ENCODE measurements around the gene PRSS27. TPM values are rescaled to one million over a fixed set of nuclear protein-coding genes. Genes with fewer than 3 reads are reported as not detected.
"Not testable (repeated sequence)": the region's sequence is repeated elsewhere in the genome, so short reads cannot be mapped to it uniquely, and the experiment has no call there.

Gene PRSS27
- polyA plus RNA-seq, 1 donor (not counting 4 experiments of a cell fraction or from before 2014, with no cell fraction given): 0.20 TPM

GRCh38 chr16:2678206-2678965 is 41.6 kb downstream of the PRSS27 start:
- Histone ChIP-seq H3K79me2 (ENCODE audit: control insufficient read depth, insufficient read depth, low read length) (peaks cover 19% of the 10 kb centered on the region), H3K4me1 (ENCODE audit: control insufficient read depth, extremely low read depth, insufficient read depth, low read length) (peaks cover 16% of the 10 kb centered on the region)
- H3K4me2 ChIP-seq (ENCODE audit: control insufficient read depth, extremely low read depth, insufficient read depth, low read depth, low read length); DNase-seq (ENCODE audit: low read depth, low spot score); H3K4me3 ChIP-seq (ENCODE audit: control insufficient read depth in 2 of 3, extremely low read depth in 1 of 3, insufficient read depth in 2 of 3, low read depth in 1 of 3, low read length in 3 of 3); H4K20me1 ChIP-seq (ENCODE audit: control insufficient read depth, extremely low read depth, insufficient read depth, low read length); dilution Hi-C loops (cut with MboI; ENCODE audit: extremely low pct_ligation_motif_present, low sequenced_read_pairs); H2AFZ ChIP-seq (ENCODE audit: control insufficient read depth, low read length); H3K9me1 ChIP-seq (ENCODE audit: control insufficient read depth, extremely low read depth, insufficient read depth, low read length); H3K27ac ChIP-seq (ENCODE audit: control insufficient read depth, insufficient read depth, low read length); FAIRE-seq; H3K9ac ChIP-seq (ENCODE audit: control insufficient read depth, extremely low read depth, insufficient read depth, low read length); H3K36me3 ChIP-seq (ENCODE audit: control insufficient read depth in 2 of 2, extremely low read depth in 1 of 2, insufficient read depth in 2 of 2, low read length in 2 of 2); H3K27me3 ChIP-seq (ENCODE audit: control insufficient read depth, extremely low read depth, insufficient read depth, low read length); H3K9me3 ChIP-seq (ENCODE audit: control insufficient read depth, low read depth, low read length): not testable (repeated sequence)

GRCh38 chr16:2676937-2677336 is 43.1 kb downstream of the PRSS27 start:
- H3K9me3 ChIP-seq (ENCODE audit: control insufficient read depth, low read depth, low read length); H2AFZ ChIP-seq (ENCODE audit: control insufficient read depth, low read length); H3K4me3 ChIP-seq (ENCODE audit: control insufficient read depth in 2 of 3, extremely low read depth in 1 of 3, insufficient read depth in 2 of 3, low read depth in 1 of 3, low read length in 3 of 3); H3K36me3 ChIP-seq (ENCODE audit: control insufficient read depth in 2 of 2, extremely low read depth in 1 of 2, insufficient read depth in 2 of 2, low read length in 2 of 2); H3K27me3 ChIP-seq (ENCODE audit: control insufficient read depth, extremely low read depth, insufficient read depth, low read length); H4K20me1 ChIP-seq (ENCODE audit: control insufficient read depth, extremely low read depth, insufficient read depth, low read length); H3K9ac ChIP-seq (ENCODE audit: control insufficient read depth, extremely low read depth, insufficient read depth, low read length); H3K27ac ChIP-seq (ENCODE audit: control insufficient read depth, insufficient read depth, low read length); dilution Hi-C loops (cut with MboI; ENCODE audit: extremely low pct_ligation_motif_present, low sequenced_read_pairs); H3K9me1 ChIP-seq (ENCODE audit: control insufficient read depth, extremely low read depth, insufficient read depth, low read length); H3K4me2 ChIP-seq (ENCODE audit: control insufficient read depth, extremely low read depth, insufficient read depth, low read depth, low read length); FAIRE-seq; DNase-seq (ENCODE audit: low read depth, low spot score): not testable (repeated sequence)
- Histone ChIP-seq H3K4me1 (ENCODE audit: control insufficient read depth, extremely low read depth, insufficient read depth, low read length) (peaks cover 21% of the 10 kb centered on the region), H3K79me2 (ENCODE audit: control insufficient read depth, insufficient read depth, low read length) (peaks cover 13% of the 10 kb centered on the region)

DNA sequence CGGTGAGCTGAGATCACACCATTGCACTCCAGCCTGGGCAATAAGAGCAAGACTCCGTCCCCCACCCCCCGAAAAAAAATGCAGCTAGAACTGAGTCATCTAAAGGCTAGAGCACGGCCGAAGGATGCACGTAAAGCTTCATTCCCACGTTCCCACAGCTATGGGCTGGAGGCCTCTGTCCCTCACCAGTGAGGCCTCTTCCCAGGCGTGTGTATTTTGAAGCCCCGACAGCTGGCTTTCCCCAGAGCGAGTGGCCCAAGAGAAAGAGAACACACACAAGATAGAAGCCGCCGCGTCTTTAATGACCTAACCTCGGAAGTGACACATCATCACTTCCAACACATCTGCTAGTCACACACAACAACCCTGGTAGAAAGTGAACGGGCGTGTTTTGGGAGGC is 44.3 kb downstream of the PRSS27 start:
- Histone ChIP-seq H3K4me2 (ENCODE audit: control insufficient read depth, extremely low read depth, insufficient read depth, low read depth, low read length) (no peak overlapping the region), H3K9me3 (ENCODE audit: control insufficient read depth, low read depth, low read length) (no peaks in the 10 kb centered on the region), H3K4me3 (ENCODE audit: control insufficient read depth in 2 of 3, extremely low read depth in 1 of 3, insufficient read depth in 2 of 3, low read depth in 1 of 3, low read length in 3 of 3) (no peak overlapping the region), H4K20me1 (ENCODE audit: control insufficient read depth, extremely low read depth, insufficient read depth, low read length) (peaks cover 3% of the 10 kb centered on the region), H3K27me3 (ENCODE audit: control insufficient read depth, extremely low read depth, insufficient read depth, low read length) (no peaks in the 10 kb centered on the region), H3K79me2 (ENCODE audit: control insufficient read depth, insufficient read depth, low read length) (peaks cover 12% of the 10 kb centered on the region), H2AFZ (ENCODE audit: control insufficient read depth, low read length) (no peak overlapping the region), H3K27ac (ENCODE audit: control insufficient read depth, insufficient read depth, low read length) (no peak overlapping the region), H3K4me1 (ENCODE audit: control insufficient read depth, extremely low read depth, insufficient read depth, low read length) (peaks cover 13% of the 10 kb centered on the region), H3K36me3 (ENCODE audit: control insufficient read depth in 2 of 2, extremely low read depth in 1 of 2, insufficient read depth in 2 of 2, low read length in 2 of 2) (peaks cover 0 to 1% of the 10 kb centered on the region in 2 experiments), H3K9ac (ENCODE audit: control insufficient read depth, extremely low read depth, insufficient read depth, low read length) (no peak overlapping the region), H3K9me1 (ENCODE audit: control insufficient read depth, extremely low read depth, insufficient read depth, low read length) (no peaks in the 10 kb centered on the region)
- no peak for DNase-seq (ENCODE audit: low read depth, low spot score)
- FAIRE-seq: no peak
- dilution Hi-C loops (cut with MboI; ENCODE audit: extremely low pct_ligation_motif_present, low sequenced_read_pairs): no loop called here
- TF ChIP-seq, protein P1, sequence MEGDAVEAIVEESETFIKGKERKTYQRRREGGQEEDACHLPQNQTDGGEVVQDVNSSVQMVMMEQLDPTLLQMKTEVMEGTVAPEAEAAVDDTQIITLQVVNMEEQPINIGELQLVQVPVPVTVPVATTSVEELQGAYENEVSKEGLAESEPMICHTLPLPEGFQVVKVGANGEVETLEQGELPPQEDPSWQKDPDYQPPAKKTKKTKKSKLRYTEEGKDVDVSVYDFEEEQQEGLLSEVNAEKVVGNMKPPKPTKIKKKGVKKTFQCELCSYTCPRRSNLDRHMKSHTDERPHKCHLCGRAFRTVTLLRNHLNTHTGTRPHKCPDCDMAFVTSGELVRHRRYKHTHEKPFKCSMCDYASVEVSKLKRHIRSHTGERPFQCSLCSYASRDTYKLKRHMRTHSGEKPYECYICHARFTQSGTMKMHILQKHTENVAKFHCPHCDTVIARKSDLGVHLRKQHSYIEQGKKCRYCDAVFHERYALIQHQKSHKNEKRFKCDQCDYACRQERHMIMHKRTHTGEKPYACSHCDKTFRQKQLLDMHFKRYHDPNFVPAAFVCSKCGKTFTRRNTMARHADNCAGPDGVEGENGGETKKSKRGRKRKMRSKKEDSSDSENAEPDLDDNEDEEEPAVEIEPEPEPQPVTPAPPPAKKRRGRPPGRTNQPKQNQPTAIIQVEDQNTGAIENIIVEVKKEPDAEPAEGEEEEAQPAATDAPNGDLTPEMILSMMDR (optimal IDR thresholded peaks at IDR 0.05 in 1 of 3, IDR thresholded peaks at IDR 0.05 in 1 of 3, conservative IDR thresholded peaks at IDR 0.05 in 1 of 3; ENCODE audit: extremely low read depth in 1 of 3, insufficient read depth in 2 of 3, low read length in 3 of 3): no peak
- no peak for TF ChIP-seq EZH2 (IDR thresholded peaks at IDR 0.05; ENCODE audit: low read length)
